ENCODE data around the gene PBX3. TPM values are rescaled to one million over a fixed set of nuclear protein-coding genes. Genes with fewer than 3 reads are reported as not detected.
A peak's percentile ranks its signal among the peaks of the same experiment; 100 is the strongest.

Gene PBX3
- total and polyA plus RNA-seq, 2 of the 13 experiments (the other 11 are each of a cell fraction or from before 2014, with no cell fraction given), result 6.0 to 11.2 TPM

- TF ChIP-seq GPBP1L1 (CRISPR knock-in tag; IDR thresholded peaks at IDR 0.05) (no peak), ZNF20 (CRISPR knock-in tag; IDR thresholded peaks at IDR 0.05) (no peak), NCOA1 (CRISPR knock-in tag; IDR thresholded peaks at IDR 0.05) (no peak), BCL3 (CRISPR knock-in tag; IDR thresholded peaks at IDR 0.05) (0 out of 2 replicates have a peak, but pooled peaks have one; percentile 22), ZMYM4 (CRISPR knock-in tag; IDR thresholded peaks at IDR 0.05) (0 out of 2 replicates have a peak, but pooled peaks have one; percentile 16), DBP (CRISPR knock-in tag; IDR thresholded peaks at IDR 0.05; ENCODE audit: not compliant biosample characterization) (no peak), ZNF879 (CRISPR knock-in tag; IDR thresholded peaks at IDR 0.05) (no peak), ZNF407 (CRISPR knock-in tag; IDR thresholded peaks at IDR 0.05; ENCODE audit: not compliant biosample characterization) (no peak), ZNF136 (CRISPR knock-in tag; IDR thresholded peaks at IDR 0.05; ENCODE audit: low read depth) (no peak)
Observed at GRCh38 chr9:125747765-125748445, 732 bp downstream of the PBX3 start (continued).

Measured in HepG2 (cell line).